PC-9 (cell line): ENCODE data around the gene GUCY2F.

ENCODE experiments used
- EZH2 ChIP-seq: fragments of 200-600 bp; sonication (generic); IDR thresholded peaks from 2 replicates; pipeline ENCODE4 v1.8.0; 2017; ENCODE audit warnings: antibody characterized with exemption, low read depth
- TF ChIP-seq, protein P1 (sequence below): fragments of 200-600 bp; sonication (generic); conservative IDR thresholded peaks from 2 replicates; pipeline ENCODE4 v1.6.1; 2017; ENCODE audit warnings: mixed run types, antibody characterized with exemption, mild to moderate bottlenecking, moderate library complexity

- TF ChIP-seq, protein P1, sequence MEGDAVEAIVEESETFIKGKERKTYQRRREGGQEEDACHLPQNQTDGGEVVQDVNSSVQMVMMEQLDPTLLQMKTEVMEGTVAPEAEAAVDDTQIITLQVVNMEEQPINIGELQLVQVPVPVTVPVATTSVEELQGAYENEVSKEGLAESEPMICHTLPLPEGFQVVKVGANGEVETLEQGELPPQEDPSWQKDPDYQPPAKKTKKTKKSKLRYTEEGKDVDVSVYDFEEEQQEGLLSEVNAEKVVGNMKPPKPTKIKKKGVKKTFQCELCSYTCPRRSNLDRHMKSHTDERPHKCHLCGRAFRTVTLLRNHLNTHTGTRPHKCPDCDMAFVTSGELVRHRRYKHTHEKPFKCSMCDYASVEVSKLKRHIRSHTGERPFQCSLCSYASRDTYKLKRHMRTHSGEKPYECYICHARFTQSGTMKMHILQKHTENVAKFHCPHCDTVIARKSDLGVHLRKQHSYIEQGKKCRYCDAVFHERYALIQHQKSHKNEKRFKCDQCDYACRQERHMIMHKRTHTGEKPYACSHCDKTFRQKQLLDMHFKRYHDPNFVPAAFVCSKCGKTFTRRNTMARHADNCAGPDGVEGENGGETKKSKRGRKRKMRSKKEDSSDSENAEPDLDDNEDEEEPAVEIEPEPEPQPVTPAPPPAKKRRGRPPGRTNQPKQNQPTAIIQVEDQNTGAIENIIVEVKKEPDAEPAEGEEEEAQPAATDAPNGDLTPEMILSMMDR: no peak
- TF ChIP-seq EZH2: no peak
Observed at GRCh38 chrX:109487640-109488039, 5.8 kb upstream of the GUCY2F start.
